Duodenal mucosa (tissue), 2 donors: ENCODE results near the gene KIF2A.

Experiments used
- H3K27ac ChIP-seq: one replicate; pipeline ENCODE4 v1.7.0; 2013; ENCODE audit warnings: low read depth, low read length
- H3K27me3 ChIP-seq, 2 donors: one replicate each; pipeline ENCODE4 v1.7.0; 2013; ENCODE audit warnings: low read length in 2 of 2, control low read depth in 1 of 2; ENCODE audit not compliant: insufficient read depth in 2 of 2, control insufficient read depth in 1 of 2
- H3K36me3 ChIP-seq, 2 donors: one replicate each; pipeline ENCODE4 v1.7.0; 2013; ENCODE audit warnings: low read length in 2 of 2, control low read depth in 1 of 2; ENCODE audit not compliant: insufficient read depth in 2 of 2, control insufficient read depth in 1 of 2
- H3K4me1 ChIP-seq, 2 donors: one replicate each; pipeline ENCODE4 v1.7.0; 2013; ENCODE audit warnings: low read length in 2 of 2, control low read depth in 1 of 2; ENCODE audit not compliant: insufficient read depth in 2 of 2, control insufficient read depth in 1 of 2
- H3K4me3 ChIP-seq, 2 donors: one replicate each; pipeline ENCODE4 v1.7.0; 2013; ENCODE audit warnings: low read length in 2 of 2, low read depth in 1 of 2
- H3K9ac ChIP-seq, 2 donors: one replicate each; pipeline ENCODE4 v1.7.0; 2013; ENCODE audit warnings: low read length in 2 of 2, low read depth in 1 of 2
- H3K9me3 ChIP-seq, 2 donors: one replicate each; pipeline ENCODE4 v1.7.0; 2013; ENCODE audit warnings: low read length in 2 of 2, control low read depth in 1 of 2; ENCODE audit not compliant: control insufficient read depth in 1 of 2

Gene KIF2A

GRCh38 chr5:62271370-62271769 is 34.6 kb upstream of the KIF2A start:
- H3K9ac ChIP-seq, result no peak overlapping the region
- H3K4me1 ChIP-seq, result peaks cover 3 to 8% of the 10 kb centered on the region in 2 donors
- no peaks in the 10 kb centered on the region for H3K36me3 ChIP-seq
- H3K27me3 ChIP-seq, result no peaks in the 10 kb centered on the region
- H3K4me3 ChIP-seq, result no peak overlapping the region
- no peak overlapping the region for H3K27ac ChIP-seq
- no peaks in the 10 kb centered on the region for H3K9me3 ChIP-seq

DNA sequence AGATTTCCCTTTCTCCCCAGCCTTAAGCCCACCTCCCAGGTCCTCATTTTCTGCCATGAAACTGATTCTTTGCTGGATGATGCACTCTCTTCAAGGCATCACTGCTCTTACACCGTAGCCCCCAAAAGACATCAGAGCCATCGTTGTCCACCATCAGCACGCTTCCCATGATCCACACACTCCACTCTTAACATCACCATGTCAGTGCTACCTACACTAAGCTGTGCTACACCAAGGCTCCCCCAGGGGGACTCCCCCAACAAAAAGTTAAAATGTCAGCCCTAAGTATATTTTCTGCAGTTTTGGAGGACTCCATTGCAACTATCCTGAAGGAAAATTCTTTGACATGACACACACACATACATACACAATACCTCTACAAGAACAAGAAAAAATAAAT is 34.1 kb upstream of the KIF2A start:
- peaks cover 3 to 8% of the 10 kb centered on the region in 2 donors for H3K4me1 ChIP-seq
- H3K9me3 ChIP-seq, result no peaks in the 10 kb centered on the region
- H3K27me3 ChIP-seq, result no peaks in the 10 kb centered on the region
- H3K36me3 ChIP-seq, result no peaks in the 10 kb centered on the region
- H3K27ac ChIP-seq, result no peak overlapping the region
- no peak overlapping the region for H3K4me3 ChIP-seq
- no peak overlapping the region for H3K9ac ChIP-seq

DNA sequence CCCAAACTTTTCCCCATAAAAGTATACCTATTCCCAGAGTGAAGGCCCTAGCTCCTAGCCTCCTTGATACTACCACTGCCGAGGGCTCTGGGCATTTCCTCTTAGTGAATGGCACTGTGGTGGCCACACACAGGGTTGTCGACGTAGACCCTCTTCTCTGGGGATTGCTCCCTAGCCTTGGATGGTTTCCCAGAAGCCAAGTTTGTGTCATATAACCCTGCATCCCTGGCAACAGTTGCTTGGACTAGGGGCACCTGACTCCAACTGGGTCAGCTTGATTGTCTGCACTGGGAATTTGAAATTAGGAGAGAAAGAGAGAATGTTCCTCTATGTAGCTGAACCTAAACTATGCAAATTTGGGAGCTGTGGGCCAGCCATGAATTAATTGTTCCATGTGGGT is 32.3 kb upstream of the KIF2A start:
- no peak overlapping the region for H3K9ac ChIP-seq
- H3K36me3 ChIP-seq, result no peaks in the 10 kb centered on the region
- H3K27me3 ChIP-seq, result no peaks in the 10 kb centered on the region
- no peak overlapping the region for H3K27ac ChIP-seq
- no peaks in the 10 kb centered on the region for H3K9me3 ChIP-seq
- H3K4me3 ChIP-seq, result no peak overlapping the region
- H3K4me1 ChIP-seq, result peaks cover 0 to 2% of the 10 kb centered on the region in 2 donors

DNA sequence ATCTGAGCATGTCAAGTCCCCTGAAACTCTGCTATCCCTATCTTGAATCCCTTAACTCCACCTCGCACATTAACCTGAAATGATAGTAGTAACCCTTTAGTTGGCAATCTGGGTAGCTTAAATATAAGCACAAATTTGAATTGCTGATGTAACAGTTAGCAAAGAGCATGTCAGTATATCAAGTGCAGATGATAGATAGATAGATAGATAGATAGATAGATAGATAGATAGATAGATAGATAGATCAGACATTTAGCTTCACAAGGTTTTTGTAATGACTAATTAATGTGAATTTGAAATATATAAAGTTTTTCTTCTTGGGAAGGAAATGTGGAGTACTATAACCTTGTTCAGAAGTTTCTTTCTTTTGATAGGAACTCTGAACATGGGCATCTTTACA is 30.4 kb upstream of the KIF2A start:
- H3K4me1 ChIP-seq, result no peaks in the 10 kb centered on the region
- H3K27me3 ChIP-seq, result no peaks in the 10 kb centered on the region
- no peak overlapping the region for H3K27ac ChIP-seq
- H3K36me3 ChIP-seq, result no peaks in the 10 kb centered on the region
- no peak overlapping the region for H3K9ac ChIP-seq
- no peaks in the 10 kb centered on the region for H3K9me3 ChIP-seq
- no peak overlapping the region for H3K4me3 ChIP-seq

- H3K9me3 ChIP-seq, result no peaks in the 10 kb centered on the region
- no peaks in the 10 kb centered on the region for H3K4me1 ChIP-seq
- no peak overlapping the region for H3K4me3 ChIP-seq
- H3K9ac ChIP-seq, result no peak overlapping the region
- no peaks in the 10 kb centered on the region for H3K27me3 ChIP-seq
- no peak overlapping the region for H3K27ac ChIP-seq
- no peaks in the 10 kb centered on the region for H3K36me3 ChIP-seq
Measured at GRCh38 chr5:62281411-62281810, 24.6 kb upstream of the KIF2A start.

GRCh38 chr5:62282064-62282463 is 23.9 kb upstream of the KIF2A start:
- no peaks in the 10 kb centered on the region for H3K36me3 ChIP-seq
- H3K9ac ChIP-seq, result no peak overlapping the region
- no peaks in the 10 kb centered on the region for H3K9me3 ChIP-seq
- H3K27ac ChIP-seq, result no peak overlapping the region
- no peaks in the 10 kb centered on the region for H3K4me1 ChIP-seq
- no peak overlapping the region for H3K4me3 ChIP-seq
- no peaks in the 10 kb centered on the region for H3K27me3 ChIP-seq

GRCh38 chr5:62283005-62283404 is 23.0 kb upstream of the KIF2A start:
- H3K27ac ChIP-seq, result no peak overlapping the region
- no peaks in the 10 kb centered on the region for H3K4me1 ChIP-seq
- H3K9ac ChIP-seq, result no peak overlapping the region
- H3K27me3 ChIP-seq, result no peaks in the 10 kb centered on the region
- H3K4me3 ChIP-seq, result no peak overlapping the region
- no peaks in the 10 kb centered on the region for H3K9me3 ChIP-seq
- H3K36me3 ChIP-seq, result no peaks in the 10 kb centered on the region

DNA sequence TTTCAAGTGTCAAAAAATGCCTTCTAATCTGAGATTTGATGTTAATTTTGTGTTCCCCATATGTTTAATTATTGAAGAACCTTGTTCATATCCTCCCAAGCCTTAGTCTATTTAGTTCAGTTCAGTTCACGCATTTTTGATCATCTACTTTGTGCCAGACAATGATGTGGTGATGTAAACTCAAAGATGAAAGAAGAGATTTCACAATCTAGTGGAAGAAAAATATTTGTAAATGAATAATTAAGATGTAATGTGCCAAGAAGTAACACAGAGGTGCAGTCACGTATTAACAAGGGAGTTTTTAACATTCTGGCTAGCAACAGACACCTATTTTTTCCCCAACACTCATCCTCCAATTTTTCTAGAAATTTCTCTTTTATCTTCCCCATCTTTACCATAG is 22.1 kb upstream of the KIF2A start:
- no peak overlapping the region for H3K4me3 ChIP-seq
- no peaks in the 10 kb centered on the region for H3K27me3 ChIP-seq
- no peak overlapping the region for H3K27ac ChIP-seq
- H3K9ac ChIP-seq, result no peak overlapping the region
- H3K36me3 ChIP-seq, result no peaks in the 10 kb centered on the region
- H3K4me1 ChIP-seq, result no peaks in the 10 kb centered on the region
- H3K9me3 ChIP-seq, result no peaks in the 10 kb centered on the region

GRCh38 chr5:62284946-62285891 is 20.8 kb upstream of the KIF2A start:
- no peak overlapping the region for H3K4me3 ChIP-seq
- no peaks in the 10 kb centered on the region for H3K36me3 ChIP-seq

DNA sequence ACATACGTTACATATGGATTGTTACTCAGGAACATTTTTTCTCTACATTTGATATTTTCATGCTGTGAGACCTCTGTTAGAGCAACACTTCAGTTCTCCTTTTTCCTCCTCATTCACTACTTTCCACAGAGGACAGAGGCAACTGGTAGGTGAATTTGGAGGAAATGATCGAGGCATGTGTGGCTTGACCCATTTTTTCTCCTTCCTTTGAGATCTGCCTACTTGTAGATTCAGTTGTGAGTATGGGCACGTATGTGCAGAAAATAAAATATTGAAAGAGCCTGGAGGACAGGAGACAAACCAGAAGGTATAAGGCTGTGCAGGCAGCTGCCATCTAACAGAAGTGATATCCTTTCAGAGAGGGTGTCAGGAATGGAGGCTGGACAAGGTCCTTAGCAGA is 19.2 kb upstream of the KIF2A start:
- no peaks in the 10 kb centered on the region for H3K4me1 ChIP-seq
- no peak overlapping the region for H3K4me3 ChIP-seq
- H3K27me3 ChIP-seq, result no peaks in the 10 kb centered on the region
- H3K27ac ChIP-seq, result no peak overlapping the region
- H3K9me3 ChIP-seq, result no peaks in the 10 kb centered on the region
- no peaks in the 10 kb centered on the region for H3K36me3 ChIP-seq
- no peak overlapping the region for H3K9ac ChIP-seq

More at GRCh38 chr5:62284946-62285891, 20.8 kb upstream of the KIF2A start:
- H3K4me1 ChIP-seq, result no peaks in the 10 kb centered on the region
- no peaks in the 10 kb centered on the region for H3K9me3 ChIP-seq
- no peak overlapping the region for H3K27ac ChIP-seq
- no peak overlapping the region for H3K9ac ChIP-seq
- no peaks in the 10 kb centered on the region for H3K27me3 ChIP-seq
